HG02642 (cell line): ENCODE results near the gene PHC3.
"Not testable (repeated sequence)": the region's sequence is repeated elsewhere in the genome, so short reads cannot be mapped to it uniquely, and the experiment has no call there.

ENCODE experiments used
- ATAC-seq: cut with Tn5 transposase; IDR thresholded peaks from one replicate; pipeline ENCODE4 v1.9.1; 2021; ENCODE audit warnings: mild to moderate bottlenecking; ENCODE audit not compliant: unreplicated experiment, poor library complexity

PHC3 gene

GRCh38 chr3:170132335-170132734, 49.2 kb downstream of the PHC3 start:
- no peak for ATAC-seq

DNA sequence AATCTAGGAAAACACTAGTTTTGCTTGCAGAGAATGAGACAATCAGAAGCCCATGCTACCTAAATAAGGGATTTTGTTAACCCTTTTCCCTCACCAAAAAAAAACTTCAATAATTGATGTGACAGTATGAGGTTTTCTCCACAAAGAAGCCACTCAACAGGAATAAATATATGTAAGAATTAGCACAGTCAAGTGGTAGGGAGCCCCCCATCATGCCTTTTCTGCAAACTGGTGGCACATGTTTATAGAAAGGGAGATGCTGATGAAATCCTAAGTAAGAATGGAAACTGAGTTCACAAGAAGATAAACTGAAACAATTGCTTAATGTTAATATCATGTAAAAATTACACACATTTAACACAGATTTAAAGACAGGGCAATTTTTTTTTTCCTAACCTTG, 51.0 kb downstream of the PHC3 start:
- no peak for ATAC-seq

GRCh38 chr3:170128977-170129431, 52.5 kb downstream of the PHC3 start:
- peak; percentile 50 for ATAC-seq

DNA sequence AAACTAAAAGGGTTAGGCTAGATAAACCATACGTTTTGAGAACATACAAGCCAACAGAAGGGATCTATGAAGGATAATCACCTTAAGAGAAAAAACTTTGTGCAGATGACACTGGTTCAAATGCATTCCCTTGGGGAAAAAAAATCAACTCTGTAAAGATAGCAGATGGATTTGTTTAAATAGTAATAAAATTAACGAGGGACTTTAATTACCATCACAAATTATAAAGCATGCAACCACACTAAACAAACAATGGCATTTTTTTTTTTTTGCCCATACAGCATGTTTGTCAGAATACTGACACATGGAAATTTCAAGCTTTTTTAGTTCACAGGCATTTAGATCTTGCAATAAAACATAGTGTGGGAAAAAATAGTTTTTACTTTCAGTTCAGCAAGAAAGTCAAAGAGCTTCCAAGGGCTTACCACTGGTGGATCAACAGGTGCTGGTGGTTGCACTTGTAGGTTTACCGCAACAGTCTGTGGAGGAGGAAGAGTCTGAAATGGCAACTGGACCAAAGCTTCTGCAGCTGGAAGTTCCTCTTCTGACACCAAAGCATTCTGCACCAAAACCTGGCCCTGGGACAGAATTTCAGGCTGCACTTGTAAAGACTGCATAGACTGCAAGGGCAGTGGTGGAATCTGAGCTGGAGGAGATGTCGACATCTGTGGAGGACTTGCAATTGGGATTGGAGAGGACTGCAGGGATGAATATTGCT, 53.1 kb downstream of the PHC3 start:
- peak; percentile 95 for ATAC-seq

DNA sequence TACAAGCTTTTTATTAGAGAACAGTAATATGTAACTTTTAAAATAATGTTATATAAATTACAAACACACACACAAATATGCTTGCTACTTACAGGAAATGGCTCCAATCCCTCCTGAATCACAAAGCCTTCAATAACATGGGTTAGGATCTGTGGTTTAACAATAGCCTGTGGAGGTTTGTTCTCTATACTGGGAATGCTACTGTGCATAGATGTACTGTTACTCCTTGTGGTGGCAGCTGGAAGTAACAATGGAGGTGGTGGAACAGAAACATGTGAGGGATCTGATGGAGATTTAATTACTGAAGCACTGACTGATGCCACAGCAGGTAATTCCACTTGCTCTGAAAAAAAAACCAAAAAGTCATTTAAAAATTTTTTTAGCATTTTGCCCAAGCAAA, 64.4 kb downstream of the PHC3 start:
- no peak for ATAC-seq

- ATAC-seq, result not testable (repeated sequence)
Measured at GRCh38 chr3:170114165-170114564, 67.4 kb downstream of the PHC3 start.

DNA sequence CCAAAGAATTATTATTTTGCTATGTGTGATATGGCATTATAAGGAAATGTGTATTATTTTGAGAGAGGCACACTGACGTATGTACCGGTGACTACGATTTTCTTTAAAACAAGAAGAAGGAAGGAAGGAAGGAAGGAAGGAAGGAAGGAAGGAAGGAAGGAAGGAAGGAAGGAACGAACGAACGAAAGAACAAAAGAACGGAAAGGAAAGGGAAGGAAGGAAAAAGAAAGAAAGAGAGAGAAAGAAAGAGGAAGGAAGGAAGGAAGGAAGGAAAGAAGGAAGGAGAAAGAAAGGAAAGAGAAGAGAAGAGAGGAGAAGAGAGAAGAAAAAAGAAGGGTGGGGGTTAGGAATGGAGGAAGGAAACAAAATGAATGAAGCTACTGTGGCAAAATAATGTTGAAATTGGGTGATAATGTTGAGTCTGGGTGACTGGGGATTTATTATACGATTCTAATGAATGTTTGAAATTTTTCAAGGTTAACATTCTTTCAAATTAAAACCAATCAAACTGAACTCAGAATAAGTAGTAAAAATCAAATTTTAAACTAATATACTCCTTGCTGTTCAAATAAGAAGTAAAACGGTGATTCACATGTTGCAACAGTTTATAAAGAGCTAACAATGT, 70.3 kb downstream of the PHC3 start:
- ATAC-seq, result no peak

DNA sequence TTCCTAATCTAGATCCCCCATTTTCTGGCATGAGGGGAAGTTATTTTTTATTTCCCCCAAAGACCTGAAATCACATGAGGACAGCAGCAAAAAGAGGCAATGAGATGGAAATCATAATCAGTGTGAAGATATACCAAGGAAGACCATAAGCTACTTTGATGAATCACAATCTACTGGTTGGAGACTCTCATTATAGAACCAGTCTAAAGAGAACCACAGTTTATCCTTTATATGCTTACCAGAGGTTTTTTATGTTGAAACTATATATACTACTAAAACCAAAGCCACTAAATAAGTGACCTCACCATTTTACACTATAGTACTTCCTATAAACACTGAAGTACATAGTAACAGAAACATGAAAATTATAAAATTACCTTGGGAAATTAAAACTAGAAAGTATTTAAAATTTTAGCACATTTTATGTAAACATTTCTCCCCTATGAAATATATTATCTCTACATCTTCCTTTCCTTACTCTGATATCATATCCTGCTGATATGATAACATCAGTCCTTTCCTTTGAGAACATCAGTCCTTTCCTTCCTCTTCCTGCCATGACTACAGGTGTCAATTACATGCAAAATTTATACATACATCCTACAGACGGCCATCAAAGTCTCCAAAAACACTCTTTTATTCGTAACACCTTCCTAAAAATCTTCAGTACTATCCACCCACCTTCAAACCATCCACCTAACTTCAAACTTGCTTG, 71.8 kb downstream of the PHC3 start:
- no peak for ATAC-seq

DNA sequence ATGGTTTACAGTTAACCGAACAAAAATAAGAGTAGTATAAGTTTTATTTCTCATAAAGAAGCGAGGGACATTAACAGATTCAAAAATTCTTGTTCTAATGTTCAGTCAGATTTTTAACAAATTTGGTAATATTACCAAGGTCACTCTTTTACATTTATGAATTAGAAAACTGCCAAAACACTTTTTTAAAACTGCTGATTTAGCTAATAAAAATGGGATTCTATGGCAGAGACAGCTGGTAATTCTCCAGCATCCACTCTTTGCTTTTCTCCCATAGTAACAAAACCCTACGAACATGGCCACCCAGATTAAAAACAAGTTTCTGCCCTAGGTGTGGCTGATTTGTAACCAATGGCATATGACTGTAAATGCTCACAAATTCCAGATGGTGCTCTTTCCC, 72.6 kb downstream of the PHC3 start:
- no peak for ATAC-seq

- ATAC-seq, result no peak
Measured at GRCh38 chr3:170107941-170108340, 73.6 kb downstream of the PHC3 start.

- ATAC-seq, result no peak
Measured at GRCh38 chr3:170102431-170102830, 79.1 kb downstream of the PHC3 start.

GRCh38 chr3:170100944-170101343, 80.6 kb downstream of the PHC3 start:
- no peak for ATAC-seq

- no peak for ATAC-seq
Measured at GRCh38 chr3:170098753-170099152, 82.8 kb downstream of the PHC3 start.

DNA sequence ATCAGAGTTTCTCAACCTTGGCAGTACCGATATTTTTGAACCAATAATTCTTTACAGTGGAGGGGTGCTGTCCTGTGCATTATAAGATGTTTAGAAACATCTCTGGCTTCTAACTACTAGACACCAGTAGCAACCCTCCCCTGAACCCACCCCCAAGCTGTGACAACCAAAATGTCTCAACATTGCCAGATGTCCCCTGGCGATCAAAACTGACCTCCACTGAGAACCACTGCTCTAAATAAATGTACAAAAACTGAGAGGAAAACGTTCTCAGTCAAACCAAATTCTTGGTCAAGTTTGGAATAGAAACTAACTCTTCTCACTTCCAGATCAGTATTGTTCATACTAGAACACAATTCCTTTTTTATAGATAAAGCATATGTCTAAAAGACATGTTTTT, 85.2 kb downstream of the PHC3 start:
- ATAC-seq, result no peak

DNA sequence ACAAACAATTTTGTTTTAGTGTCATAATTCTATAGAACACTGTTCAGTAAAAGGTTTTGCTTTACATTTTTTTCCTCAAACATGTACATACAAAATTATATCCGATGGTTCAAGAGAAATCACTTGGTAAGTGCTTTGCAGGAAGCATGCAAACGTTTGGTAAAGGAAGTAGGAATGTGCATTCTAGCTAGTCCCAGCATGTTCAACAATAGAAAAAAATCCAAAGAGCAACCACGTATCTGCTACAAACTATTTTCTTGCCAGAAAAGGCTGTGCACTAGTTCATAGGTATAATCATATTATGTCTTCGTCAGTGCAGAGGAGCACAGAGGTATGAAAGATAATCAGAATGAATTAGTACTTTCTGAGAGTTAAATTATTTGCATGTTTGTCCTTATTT, 85.8 kb downstream of the PHC3 start:
- ATAC-seq, result no peak

GRCh38 chr3:170092907-170093306, 88.6 kb downstream of the PHC3 start:
- no peak for ATAC-seq

GRCh38 chr3:170090601-170090981, 90.9 kb downstream of the PHC3 start:
- ATAC-seq, result no peak

DNA sequence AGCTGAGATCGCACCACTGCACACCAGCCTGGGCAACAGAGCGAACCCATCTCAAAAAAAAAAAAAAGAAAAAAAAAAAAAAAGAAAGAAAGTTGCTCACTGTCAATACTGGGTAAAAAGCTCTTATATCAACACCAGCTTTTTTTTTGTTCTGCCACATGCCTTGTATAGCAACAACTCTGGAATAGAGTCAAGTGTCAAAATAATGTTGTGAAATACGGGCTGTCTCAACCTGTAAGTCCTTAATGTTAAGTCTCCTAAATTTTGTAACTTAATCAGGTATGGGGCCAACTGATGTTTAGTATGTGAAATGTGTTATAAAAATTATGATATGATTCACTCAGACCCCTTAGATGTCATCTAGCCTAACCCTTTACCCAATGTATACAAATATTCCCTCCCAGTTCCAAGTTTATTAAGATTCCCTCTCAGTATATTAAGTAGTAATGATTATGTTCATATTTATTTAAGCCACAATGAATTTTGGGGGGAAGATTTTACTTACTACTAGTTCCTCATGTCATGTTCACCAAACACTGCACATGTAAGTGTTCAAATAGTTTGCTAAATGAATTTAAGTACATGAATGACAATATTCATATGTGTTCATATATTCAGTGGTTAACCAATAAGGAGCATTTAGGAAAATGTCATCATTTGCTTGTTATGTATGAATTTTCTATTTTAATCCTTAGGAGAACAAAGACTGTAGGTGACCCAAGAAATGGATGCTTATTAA, 91.5 kb downstream of the PHC3 start:
- ATAC-seq, result no peak

DNA sequence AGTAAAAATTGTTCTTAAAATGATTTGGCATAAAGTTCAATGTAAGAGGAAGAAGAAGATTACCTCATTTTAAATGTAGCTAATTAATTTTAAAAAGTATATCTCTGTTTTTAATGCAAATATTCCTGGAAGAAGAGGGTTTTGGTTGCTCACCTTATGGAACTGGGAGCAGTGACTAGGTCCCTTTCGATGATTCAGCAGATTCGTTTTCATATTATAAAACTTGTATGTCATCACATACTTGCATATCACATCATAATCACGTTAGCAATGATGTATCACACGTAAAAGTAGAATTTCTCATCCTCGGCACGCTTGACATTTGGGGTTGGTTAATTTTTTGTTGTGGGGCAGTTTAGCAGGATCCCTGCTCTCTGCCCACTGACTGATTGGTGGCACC, 96.1 kb downstream of the PHC3 start:
- ATAC-seq, result no peak

DNA sequence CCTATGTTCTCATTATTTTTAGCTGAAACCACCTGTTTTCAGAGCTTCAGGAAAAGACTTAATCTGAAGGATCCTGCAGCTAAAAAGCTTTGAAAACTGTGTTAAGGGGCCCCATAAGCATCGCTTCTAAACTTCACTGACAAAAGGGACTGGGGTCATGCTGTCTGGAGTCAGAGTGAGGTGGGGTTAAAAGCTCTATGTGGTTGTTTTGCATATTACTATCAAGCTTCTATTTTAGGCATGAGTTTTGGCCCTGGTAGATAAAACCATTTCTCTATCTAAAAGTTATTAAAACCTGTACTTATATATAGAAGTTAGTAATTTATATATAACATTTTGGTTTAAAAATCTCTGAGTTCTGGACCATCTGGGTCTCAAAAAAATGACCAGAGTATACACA, 98.2 kb downstream of the PHC3 start:
- ATAC-seq, result no peak
